Stimulated activated CD8-positive, alpha-beta memory T cell treated with anti-CD3 and anti-CD28 coated beads, Interleukin-15, amount 100 ng/mL, for 4 hours (primary cell): ENCODE results near the gene SLC27A1.
"Not testable (repeated sequence)": the region's sequence is repeated elsewhere in the genome, so short reads cannot be mapped to it uniquely, and the experiment has no call there.

Source experiments
- DNase-seq, 2 donors: peaks; one replicate each; pipeline ENCODE4 v3.0.0-alpha.2; 2020; ENCODE audit warnings: low read depth in 2 of 2

The SLC27A1 gene

DNA sequence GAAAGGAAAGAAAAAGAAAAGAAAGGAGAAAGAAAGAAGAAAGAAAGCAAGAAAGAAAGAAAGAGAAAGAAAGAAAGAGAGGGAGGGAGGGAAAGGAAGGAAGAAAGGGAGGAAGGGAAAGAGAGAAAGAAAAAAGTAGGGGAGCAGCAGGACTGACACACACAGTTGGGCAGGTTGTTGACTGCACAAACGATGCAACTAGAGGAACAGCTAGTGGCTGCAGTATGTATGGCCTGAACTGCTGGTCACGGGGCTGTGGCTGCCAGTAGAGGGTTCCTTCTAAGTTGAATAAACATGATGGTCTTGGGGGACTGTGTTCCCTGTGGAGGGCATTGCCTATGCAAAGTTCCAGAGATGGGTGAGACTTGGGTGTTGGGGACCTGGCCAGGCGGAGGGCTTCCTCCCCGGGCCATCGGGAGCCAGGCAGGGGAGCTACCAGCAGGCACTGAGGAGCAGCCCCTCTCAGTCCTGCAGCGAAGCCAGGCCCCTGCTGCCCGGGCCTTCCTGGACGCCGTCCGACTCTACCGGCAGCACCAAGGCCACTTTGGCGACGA, 68.4 kb downstream of the SLC27A1 start:
- no peak for DNase-seq

DNA sequence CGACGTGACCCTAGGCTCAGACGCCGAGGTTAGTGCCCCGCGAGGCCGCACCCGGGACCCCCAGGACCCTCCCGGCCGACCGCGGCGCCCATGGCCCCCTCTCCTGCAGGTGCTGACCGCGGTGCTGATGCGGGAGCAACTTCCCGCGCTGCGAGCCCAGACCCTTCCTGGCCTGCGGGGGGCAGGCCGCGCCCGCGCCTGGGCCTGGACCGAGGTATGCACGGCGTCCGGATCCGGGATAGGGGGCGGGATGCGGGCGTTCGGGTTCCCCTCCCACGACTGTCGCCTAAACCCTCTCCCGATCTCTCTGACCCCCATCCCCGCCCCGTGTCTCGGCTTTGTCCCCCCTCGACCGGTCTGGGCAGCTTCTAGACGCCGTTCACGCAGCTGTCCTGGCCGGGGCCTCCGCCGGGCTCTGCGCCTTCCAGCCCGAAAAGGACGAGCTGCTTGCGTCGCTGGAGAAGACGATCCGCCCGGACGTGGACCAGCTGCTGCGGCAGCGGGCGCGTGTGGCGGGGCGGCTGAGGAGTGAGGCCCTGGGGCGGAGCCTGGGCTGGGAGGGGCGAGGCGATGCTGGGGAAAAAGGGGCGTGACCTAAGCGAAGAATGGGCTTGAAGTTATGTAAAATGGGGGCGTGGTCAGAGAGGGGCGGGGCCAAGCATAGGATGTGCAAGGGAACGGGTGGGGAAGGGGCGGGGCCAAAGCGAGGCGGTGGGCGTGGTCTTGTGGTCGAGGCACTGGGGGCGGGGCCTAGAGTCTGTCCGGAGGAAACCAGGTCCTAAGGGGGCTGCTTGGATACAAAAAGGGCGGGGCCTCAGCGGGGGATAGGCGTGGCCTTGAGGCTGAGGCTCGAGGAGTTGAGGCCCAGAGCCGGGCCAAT, 69.2 kb downstream of the SLC27A1 start:
- DNase-seq = peak; percentile 79 to 91

DNA sequence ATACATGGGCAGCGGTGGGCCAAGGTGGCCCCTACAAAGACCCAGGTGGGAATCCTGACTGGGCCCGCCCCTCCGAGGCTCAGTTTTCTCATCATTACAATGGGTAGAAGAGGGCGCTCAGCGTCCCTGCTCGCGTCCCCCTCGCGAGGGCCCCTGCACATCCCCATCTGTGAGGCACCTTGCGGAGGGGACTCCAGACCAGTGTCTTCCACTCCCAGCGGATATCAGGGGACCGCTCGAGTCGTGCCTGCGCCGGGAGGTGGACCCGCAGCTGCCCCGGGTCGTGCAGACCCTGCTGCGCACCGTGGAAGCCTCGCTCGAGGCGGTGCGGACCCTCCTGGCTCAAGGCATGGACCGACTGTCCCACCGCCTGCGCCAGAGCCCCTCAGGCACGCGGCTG, 69.8 kb downstream of the SLC27A1 start:
- no peak for DNase-seq

DNA sequence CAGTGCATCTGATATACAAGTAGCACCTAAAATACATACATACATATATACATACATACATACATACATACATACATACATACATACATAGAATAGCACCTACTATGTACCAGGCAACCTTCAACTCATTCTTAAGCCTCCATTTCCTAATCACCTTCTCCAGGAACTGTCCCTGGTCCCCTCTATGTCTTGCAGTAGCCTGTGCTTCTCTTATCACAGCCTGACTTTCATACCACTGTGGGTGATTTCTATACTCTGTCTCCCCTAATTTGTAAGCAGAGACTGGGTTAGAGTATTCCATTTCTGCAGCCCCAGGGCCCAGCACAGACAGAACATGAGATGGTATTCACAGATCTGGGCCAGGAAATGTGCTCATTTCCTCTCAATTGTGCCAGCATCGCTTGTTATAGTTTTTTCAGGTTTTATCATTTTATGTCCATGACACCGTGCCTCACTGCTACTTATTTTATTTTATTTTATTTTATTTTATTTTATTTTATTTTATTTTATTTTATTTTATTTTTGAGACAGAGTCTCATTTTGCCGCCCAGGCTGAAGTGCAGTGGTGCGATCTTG, 70.9 kb downstream of the SLC27A1 start:
- DNase-seq = no peak

DNA sequence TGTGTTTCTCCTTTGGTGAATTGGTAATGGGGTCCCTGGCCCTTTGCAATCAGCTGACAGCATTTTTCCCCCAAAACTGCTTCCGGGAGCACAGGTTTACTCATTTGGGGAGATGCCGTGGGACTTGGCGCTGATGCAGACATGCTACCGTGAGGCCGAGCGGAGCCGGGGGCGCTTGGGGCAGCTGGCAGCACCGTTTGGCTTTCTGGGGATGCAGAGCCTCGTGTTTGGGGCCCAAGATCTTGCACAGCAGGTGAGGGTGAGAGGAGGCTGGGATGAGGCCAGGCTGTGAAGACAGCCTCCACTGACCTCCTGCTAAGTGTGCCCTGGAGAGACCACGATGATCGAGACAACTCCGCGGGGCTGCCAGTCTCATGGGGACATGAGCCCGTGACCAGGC, 71.7 kb downstream of the SLC27A1 start:
- no peak for DNase-seq

DNA sequence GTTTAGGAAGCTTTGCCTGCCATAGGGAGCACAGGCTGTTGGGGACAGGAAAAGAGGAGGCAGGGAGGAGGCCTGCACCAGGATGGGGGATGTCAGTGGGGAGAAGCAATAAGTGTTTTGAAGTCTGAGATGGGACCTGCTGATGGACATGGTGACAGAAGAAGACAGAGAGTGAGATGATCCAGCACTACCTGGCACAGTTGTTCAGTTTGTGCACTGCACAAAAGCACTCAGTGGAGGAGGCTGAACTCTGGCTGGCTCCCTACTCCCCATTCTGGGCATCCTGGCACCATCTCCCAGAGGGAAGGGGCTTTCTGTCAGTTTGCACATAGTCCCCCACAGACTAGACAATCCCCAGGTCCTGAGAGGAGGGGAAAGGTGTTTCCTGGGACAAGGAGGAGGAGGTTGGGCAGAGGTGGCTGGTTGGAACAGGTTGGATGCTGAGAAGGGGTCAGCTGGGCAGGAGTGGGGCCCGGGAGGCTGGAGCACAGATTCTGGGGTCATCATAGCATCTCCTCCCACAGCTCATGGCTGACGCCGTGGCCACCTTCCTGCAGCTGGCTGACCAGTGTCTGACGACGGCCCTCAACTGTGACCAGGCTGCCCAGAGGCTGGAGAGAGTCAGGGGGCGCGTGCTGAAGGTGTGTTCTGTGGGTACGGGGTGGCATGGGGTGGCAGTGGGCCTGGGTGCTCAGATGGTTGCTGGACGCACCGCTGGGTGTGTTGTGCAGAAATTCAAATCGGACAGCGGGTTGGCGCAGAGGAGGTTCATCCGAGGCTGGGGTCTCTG, 72.7 kb downstream of the SLC27A1 start:
- no peak for DNase-seq

DNA sequence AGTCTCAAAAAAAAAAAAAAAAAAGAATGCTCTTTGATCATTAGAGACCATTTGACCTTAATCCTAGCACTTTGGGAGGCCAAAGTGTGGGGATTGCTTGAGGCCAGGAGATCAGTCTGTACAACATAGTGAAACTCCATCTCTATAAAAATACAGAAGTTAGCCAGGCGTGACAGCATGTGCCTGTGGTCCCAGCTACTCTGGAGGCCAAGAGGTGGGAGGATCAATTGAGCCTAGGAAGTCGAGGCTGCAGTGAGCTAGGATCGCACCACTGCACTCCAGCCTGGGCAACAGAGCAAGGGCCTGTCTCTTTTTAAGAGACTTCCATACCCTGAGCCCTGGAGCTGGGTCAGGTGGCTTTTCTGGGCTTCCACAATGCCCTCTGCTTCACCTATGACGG, 73.7 kb downstream of the SLC27A1 start:
- no peak for DNase-seq

DNA sequence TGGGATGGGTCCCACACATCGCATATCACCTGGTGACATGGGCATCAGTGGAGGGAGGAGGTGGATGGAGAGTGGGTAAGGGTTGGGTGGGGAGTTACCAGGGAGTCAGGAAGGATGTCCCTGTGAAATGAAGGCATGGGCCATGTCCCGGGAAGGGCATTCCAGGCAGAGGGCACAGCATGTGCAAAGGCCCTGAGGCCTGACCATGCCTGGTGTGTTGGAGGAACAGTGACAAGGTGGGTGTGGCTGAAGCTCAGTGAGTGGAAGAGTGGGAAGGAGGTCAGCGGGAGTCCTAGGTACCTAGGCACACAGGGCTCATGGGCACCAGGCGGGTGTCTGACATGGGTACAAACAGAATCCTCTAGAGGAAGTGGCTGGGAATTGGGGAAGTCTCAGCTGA, 74.1 kb downstream of the SLC27A1 start:
- no peak for DNase-seq

DNA sequence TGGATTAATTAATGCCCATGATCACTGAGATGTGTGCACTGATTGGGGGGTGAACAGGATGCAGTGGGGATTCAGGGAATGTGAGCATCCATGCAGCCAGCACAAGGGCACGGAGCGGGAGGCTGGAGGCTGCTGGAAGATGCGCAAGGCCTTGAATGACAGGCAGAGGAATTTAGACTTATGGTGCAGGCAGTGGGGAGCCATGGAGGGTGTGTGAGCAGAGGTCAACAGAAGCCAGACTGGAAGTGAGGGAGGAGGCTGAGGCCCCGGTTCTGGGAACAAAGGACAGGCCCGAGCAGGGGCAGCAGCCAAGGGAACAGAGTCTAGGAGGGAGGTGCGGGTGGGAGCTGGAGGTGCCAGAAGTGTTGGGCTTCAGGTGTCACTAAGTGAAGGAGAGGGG, 77.8 kb downstream of the SLC27A1 start:
- DNase-seq = no peak

DNA sequence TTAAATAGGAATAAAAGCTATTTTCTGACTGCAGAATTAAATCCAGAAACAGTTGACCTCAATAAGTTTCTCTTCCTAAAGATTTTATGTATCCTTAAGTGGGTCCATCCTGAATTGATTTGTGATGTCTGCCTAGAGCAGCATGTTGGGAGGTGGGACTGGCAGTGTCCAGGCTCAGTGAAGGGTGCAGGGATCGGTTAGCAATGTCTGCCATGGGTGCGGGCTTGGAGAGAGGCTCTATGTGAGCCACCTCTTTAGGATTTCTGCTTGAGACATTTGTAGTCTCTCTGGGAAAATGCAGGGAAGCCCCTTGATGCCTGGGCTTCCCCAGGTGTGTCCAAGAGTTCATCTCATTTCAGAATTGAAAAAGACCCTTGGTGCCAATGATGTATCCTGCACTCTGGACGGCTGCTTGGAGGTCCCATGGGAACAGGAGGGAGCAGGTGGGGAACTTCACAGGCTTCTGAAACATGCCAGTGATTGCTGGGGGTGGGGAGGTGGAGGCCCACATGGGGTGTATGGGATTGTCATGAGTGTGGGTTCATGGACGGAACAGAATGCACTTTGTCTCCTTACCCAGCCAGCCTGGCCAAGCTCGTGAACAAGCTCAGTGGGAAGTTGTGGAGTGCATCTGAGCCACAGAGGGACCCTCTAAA, 78.9 kb downstream of the SLC27A1 start:
- no peak for DNase-seq

DNA sequence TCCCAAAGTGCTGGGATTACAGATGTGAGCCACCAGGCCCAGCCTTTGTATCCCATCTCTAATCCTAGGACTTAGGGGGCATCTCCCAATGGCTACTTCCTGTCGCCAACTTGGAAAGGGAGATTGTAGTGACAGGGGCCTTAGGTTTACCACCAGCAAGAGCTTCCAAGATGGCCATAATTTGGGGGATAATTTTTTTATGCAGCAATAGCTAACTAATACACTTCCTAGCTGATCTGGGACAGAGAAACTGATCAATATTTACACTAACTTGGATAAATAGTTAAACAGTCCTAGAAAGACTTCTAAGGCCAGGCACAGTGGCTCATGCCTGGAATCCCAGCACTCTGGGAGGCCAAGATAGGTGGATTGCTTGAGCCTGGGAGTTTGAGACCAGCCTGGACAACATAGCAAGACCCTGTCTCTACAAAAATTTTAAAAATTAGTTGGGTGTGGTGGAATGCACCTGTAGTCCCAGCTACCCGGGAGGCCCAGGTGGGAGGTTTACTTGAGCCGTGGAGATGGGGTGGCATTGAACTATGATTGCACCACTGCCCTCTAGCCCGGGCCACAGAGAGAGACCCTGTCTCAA, 79.8 kb downstream of the SLC27A1 start:
- DNase-seq = no peak

DNA sequence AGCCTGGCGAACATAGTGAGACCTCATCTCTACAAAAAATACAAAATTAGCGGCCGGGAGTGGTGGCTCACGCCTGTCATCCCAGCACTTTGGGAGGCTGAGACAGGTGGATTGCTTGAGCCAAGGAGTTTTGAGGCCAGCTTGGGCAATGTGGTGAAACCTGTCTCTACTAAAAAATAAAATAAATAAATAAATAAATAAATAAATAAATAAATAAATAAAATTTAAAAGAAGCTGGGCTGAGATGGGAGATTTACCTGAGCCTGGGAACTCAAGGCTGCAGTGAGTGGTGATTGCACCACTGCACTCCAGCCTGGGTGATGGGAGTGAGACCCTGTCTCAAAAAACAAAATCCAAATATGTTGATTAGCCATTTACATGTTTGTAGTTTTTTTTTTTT, 82.4 kb downstream of the SLC27A1 start:
- DNase-seq = not testable (repeated sequence)

DNA sequence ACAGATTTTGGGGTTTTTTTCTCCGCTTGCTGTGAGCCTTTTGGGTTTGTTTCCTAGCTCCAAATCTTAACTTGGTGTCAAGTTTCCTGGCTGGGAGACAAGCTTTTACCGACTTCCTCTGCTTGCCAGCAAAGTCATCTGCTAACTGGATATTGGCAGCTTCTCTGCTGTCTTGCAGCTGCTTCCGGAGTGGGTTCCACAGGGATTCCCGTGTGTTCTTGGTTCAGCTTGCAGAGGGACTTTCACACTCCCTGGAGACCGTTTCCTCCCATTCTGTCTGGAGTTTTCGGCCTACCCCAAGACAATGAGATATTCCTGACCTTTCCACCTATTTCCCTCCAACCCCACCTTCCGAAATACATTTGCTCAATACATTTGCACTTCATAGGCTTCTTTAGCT, 82.9 kb downstream of the SLC27A1 start:
- DNase-seq = no peak

DNA sequence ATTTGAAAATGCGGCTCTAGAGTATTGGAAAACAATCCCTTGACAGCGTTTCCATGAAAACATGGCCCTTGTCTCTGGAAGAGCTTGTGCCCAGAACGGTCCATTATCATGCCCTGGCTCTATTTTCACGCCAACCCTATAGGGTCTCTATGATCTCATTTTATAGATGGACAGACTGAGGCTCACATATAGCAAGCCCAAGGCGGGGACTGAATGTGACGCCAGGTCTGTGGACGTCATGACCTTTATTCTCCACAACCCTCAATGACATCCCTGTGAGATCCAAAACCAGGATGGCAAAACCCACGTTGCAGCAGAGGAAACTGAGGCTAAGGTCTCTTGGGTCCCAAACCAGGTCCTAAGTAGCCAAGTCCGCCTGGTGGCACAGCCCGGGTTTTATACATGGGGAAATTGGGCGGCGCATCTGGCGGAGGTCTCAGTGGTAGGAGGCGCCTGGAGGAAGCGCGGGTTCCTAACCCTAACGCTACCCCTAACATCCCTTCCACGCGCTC, 84.7 kb downstream of the SLC27A1 start:
- DNase-seq = no peak

DNA sequence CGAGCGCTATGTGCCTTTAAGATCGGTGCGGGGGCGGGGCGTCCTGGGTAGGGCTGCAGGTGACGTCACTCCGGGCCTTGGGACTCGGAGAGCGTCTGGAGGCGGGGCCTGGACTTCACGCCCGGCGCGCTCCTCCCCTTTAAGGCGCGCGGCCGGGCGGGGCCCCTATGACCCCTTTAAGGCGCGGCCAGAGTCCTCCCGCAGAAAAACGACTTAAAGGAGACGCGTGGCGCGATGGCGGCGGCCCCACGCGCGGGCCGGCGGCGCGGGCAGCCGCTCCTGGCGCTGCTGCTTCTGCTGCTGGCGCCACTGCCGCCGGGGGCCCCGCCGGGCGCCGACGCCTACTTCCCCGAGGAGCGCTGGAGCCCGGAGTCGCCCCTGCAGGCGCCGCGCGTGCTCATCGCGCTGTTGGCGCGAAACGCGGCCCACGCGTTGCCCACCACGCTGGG, 85.2 kb downstream of the SLC27A1 start, which contains the start of gene COLGALT1:
Gene COLGALT1, plus strand, starts transcription at position 170 of the 449 bp plus-strand sequence. Its CDS starts 65 bp downstream, at position 235.
- DNase-seq = peak; percentile 95 to 98
